ENCODE results near the gene AQP6. TPM values are rescaled to one million over a fixed set of nuclear protein-coding genes. Genes with fewer than 3 reads are reported as not detected.

AQP6 gene
- total RNA-seq, 4 donors from 2014 or later: not detected

- H3K4me1 ChIP-seq: no peaks in the 10 kb centered on the region
- WGBS: 83% methylated on average over 8 of the region's 8 CpGs
- peaks cover 3% of the 10 kb centered on the region for H3K27me3 ChIP-seq
- H3K27ac ChIP-seq: no peak overlapping the region
- H3K4me3 ChIP-seq: no peak overlapping the region
- no peaks in the 10 kb centered on the region for H3K9me3 ChIP-seq
- no peak for DNase-seq (ENCODE audit: low spot score in 2 of 2)
- no peak for TF ChIP-seq POLR2AphosphoS5 (IDR thresholded peaks at IDR 0.05)
- TF ChIP-seq CTCF (IDR thresholded peaks at IDR 0.05): no peak
- TF ChIP-seq EP300 (IDR thresholded peaks at IDR 0.05): no peak
- no peak for TF ChIP-seq POLR2A (IDR thresholded peaks at IDR 0.05)
- H3K36me3 ChIP-seq: no peaks in the 10 kb centered on the region
These were observed 40.1 kb upstream of the AQP6 start for GRCh38 chr12:49932533-49933130.

GRCh38 chr12:49933796-49934195 lies 39.0 kb upstream of the AQP6 start:
- WGBS: 83% methylated on average over 5 of the region's 5 CpGs
- peaks cover 3% of the 10 kb centered on the region for H3K27me3 ChIP-seq

GRCh38 chr12:49934505-49934904 lies 38.2 kb upstream of the AQP6 start:
- DNase-seq (ENCODE audit: low spot score in 2 of 2): no peak
- TF ChIP-seq POLR2AphosphoS5 (IDR thresholded peaks at IDR 0.05) (no peak), EP300 (IDR thresholded peaks at IDR 0.05) (no peak), CTCF (IDR thresholded peaks at IDR 0.05) (no peak), POLR2A (IDR thresholded peaks at IDR 0.05) (no peak)
- Histone ChIP-seq H3K4me1 (no peaks in the 10 kb centered on the region), H3K27ac (no peak overlapping the region), H3K9me3 (no peaks in the 10 kb centered on the region), H3K36me3 (no peaks in the 10 kb centered on the region), H3K27me3 (no peaks in the 10 kb centered on the region), H3K4me3 (no peak overlapping the region)
- 85% methylated on average over 3 of the region's 3 CpGs for WGBS

More at GRCh38 chr12:49933796-49934195, 39.0 kb upstream of the AQP6 start:
- no peak overlapping the region for H3K27ac ChIP-seq
- H3K36me3 ChIP-seq: no peaks in the 10 kb centered on the region
- H3K9me3 ChIP-seq: no peaks in the 10 kb centered on the region
- no peaks in the 10 kb centered on the region for H3K4me1 ChIP-seq
- no peak for DNase-seq (ENCODE audit: low spot score in 2 of 2)
- TF ChIP-seq POLR2A (IDR thresholded peaks at IDR 0.05): no peak
- no peak for TF ChIP-seq CTCF (IDR thresholded peaks at IDR 0.05)
- no peak for TF ChIP-seq POLR2AphosphoS5 (IDR thresholded peaks at IDR 0.05)
- no peak for TF ChIP-seq EP300 (IDR thresholded peaks at IDR 0.05)
- H3K4me3 ChIP-seq: no peak overlapping the region

GRCh38 chr12:49936925-49937324 lies 35.8 kb upstream of the AQP6 start:
- WGBS: 81% methylated on average over 3 of the region's 3 CpGs
- Histone ChIP-seq H3K4me1 (no peaks in the 10 kb centered on the region), H3K27ac (no peak overlapping the region)

More at GRCh38 chr12:49936925-49937324, 35.8 kb upstream of the AQP6 start:
- Histone ChIP-seq H3K9me3 (no peaks in the 10 kb centered on the region), H3K36me3 (no peaks in the 10 kb centered on the region), H3K27me3 (no peaks in the 10 kb centered on the region), H3K4me3 (no peak overlapping the region)
- no peak for DNase-seq (ENCODE audit: low spot score in 2 of 2)
- TF ChIP-seq EP300 (IDR thresholded peaks at IDR 0.05) (no peak), POLR2A (IDR thresholded peaks at IDR 0.05) (no peak), POLR2AphosphoS5 (IDR thresholded peaks at IDR 0.05) (no peak), CTCF (IDR thresholded peaks at IDR 0.05) (no peak)
